K562 (cell line): ENCODE data around the gene FIZ1. TPM values are rescaled to one million over a fixed set of nuclear protein-coding genes. Genes with fewer than 3 reads are reported as not detected.

Experiments used
- BMI1 ChIP-seq: fragments of 150-350 bp; IDR thresholded peaks from 2 replicates; pipeline ENCODE4 v1.6.1; 2014; ENCODE audit warnings: low read length
- CBX3 ChIP-seq, 2 experiments: IDR thresholded peaks; 1 replicate in 1 of 2; 2 replicates in 1 of 2; pipeline ENCODE4 v1.6.1; 2012; ENCODE audit warnings: inconsistent platforms in 2 of 2, low read length in 2 of 2, borderline replicate concordance in 1 of 2, control low read depth in 1 of 2
- CHD1 ChIP-seq: fragments of 200-600 bp; sonication (generic); IDR thresholded peaks from one replicate; pipeline ENCODE4 v1.6.1; 2012; ENCODE audit warnings: mild to moderate bottlenecking, moderate library complexity, low read length, inconsistent platforms
- MTF1 ChIP-seq: fragments of 250-450 bp; sonication (Bioruptor Pico); IDR thresholded peaks from 2 replicates; pipeline ENCODE4 v1.9.0; 2021; ENCODE audit warnings: moderate library complexity, mild to moderate bottlenecking, inconsistent platforms, borderline replicate concordance
- MXI1 ChIP-seq: IDR thresholded peaks from 2 replicates; pipeline ENCODE4 v1.6.1; 2011; ENCODE audit warnings: low read depth, mild to moderate bottlenecking, improper control_type of control experiment, low read length
- MYNN ChIP-seq, 2 experiments: sonication (generic); formaldehyde crosslinking in 1 of 2; IDR thresholded peaks; 2 replicates each; pipeline versions ENCODE4 v1.5.0 to v1.6.1; 2016 to 2020; ENCODE audit warnings: antibody characterized with exemption in 1 of 2, missing genetic modification reagents in 1 of 2
- NCOR1 ChIP-seq: fragments of 450-650 bp; IDR thresholded peaks from 2 replicates; pipeline ENCODE4 v1.6.1; 2016; ENCODE audit warnings: mild to moderate bottlenecking, moderate library complexity
- NR3C1 ChIP-seq: sonication (generic); formaldehyde crosslinking; IDR thresholded peaks from 2 replicates; pipeline ENCODE4 v1.8.1; 2022; ENCODE audit warnings: missing genetic modification reagents
- PHF8 ChIP-seq: fragments of 200-600 bp; sonication (generic); IDR thresholded peaks from 2 replicates; pipeline ENCODE4 v1.6.1; 2012; ENCODE audit warnings: mixed run types, mild to moderate bottlenecking, inconsistent platforms, low read length, moderate library complexity, borderline replicate concordance
- PML ChIP-seq: IDR thresholded peaks from 2 replicates; pipeline ENCODE4 v1.6.1; 2012; ENCODE audit warnings: low read length, inconsistent platforms
- POLR2AphosphoS5 ChIP-seq: IDR thresholded peaks from 2 replicates; pipeline ENCODE4 v1.6.1; 2011; ENCODE audit warnings: mild to moderate bottlenecking, low read depth, low read length, moderate library complexity; ENCODE audit not compliant: control insufficient read depth, insufficient read depth
- POU5F1 ChIP-seq: fragments of 150-350 bp; IDR thresholded peaks from 2 replicates; pipeline ENCODE4 v1.6.1; 2014; ENCODE audit warnings: borderline replicate concordance, low read length, low read depth, mild to moderate bottlenecking; ENCODE audit not compliant: partially characterized antibody
- SNIP1 ChIP-seq: fragments of 450-650 bp; IDR thresholded peaks from 2 replicates; pipeline ENCODE4 v1.7.1; 2017; ENCODE audit warnings: low read depth, mild to moderate bottlenecking
- SRF ChIP-seq, 2 experiments: fragments of 250-450, 450-650 bp in 1 of 2; sonication (Bioruptor Pico) in 1 of 2; sonication (generic) in 1 of 2; formaldehyde crosslinking; IDR thresholded peaks; 2 replicates each; pipeline versions ENCODE4 v1.5.0 to v1.5.1; 2020 to 2022; ENCODE audit warnings: mild to moderate bottlenecking in 1 of 2, missing genetic modification reagents in 1 of 2
- STAT5B ChIP-seq: fragments of 250-450 bp; sonication (Bioruptor Pico); IDR thresholded peaks from 2 replicates; pipeline ENCODE4 v1.8.0; 2021; ENCODE audit warnings: mild to moderate bottlenecking, inconsistent platforms
- YBX1 ChIP-seq: fragments of 450-650 bp; IDR thresholded peaks from 2 replicates; pipeline ENCODE4 v1.7.1; 2016; ENCODE audit warnings: mild to moderate bottlenecking
- ZNF184 ChIP-seq: sonication (generic); formaldehyde crosslinking; IDR thresholded peaks from 2 replicates; pipeline ENCODE4 v1.5.0; 2020; ENCODE audit warnings: missing genetic modification reagents
- ZNF212 ChIP-seq: fragments of 450-650 bp; formaldehyde crosslinking; IDR thresholded peaks from 2 replicates; pipeline ENCODE4 v1.4.0; 2020; ENCODE audit warnings: mild to moderate bottlenecking
- ZNF347 ChIP-seq: fragments of 450-650 bp; formaldehyde crosslinking; IDR thresholded peaks from 2 replicates; pipeline ENCODE4 v1.4.0; 2020; ENCODE audit warnings: low read depth, mild to moderate bottlenecking, moderate library complexity
- ZNF717 ChIP-seq: fragments of 250-450 bp; sonication (Bioruptor Pico); IDR thresholded peaks from 2 replicates; pipeline ENCODE4 v1.5.0; 2021
- ZNF830 ChIP-seq: fragments of 250-450 bp; sonication (Bioruptor Pico); IDR thresholded peaks from 2 replicates; pipeline ENCODE4 v1.5.0; 2021; ENCODE audit warnings: mild to moderate bottlenecking
- polyA plus RNA-seq, 8 experiments: library from polyadenylated mRNA; depleted of rRNA in 4 of 8; stranded (reverse) in 5 of 8; unstranded in 3 of 8; fragments of >200 nt; fragmentation: Nextera tagmentation in 2 of 8; fragmentation: Illumina TruSeq in 1 of 8; extraction: Ambion mirVana in 2 of 8; extraction: Trizol in 1 of 8; gene quantifications; 2 replicates each; pipeline versions ENCODE4 v1.2.1 to v1.2.3, GENCODE V29; 2011 to 2014; ENCODE audit warnings: inconsistent platforms in 1 of 8, missing spikeins in 1 of 8
- total RNA-seq, 7 experiments: library from RNA; depleted of rRNA in 6 of 7; stranded (reverse); fragments of >200 nt in 6 of 7; fragmentation: Illumina TruSeq in 2 of 7; extraction: Trizol in 2 of 7; gene quantifications; 2 replicates each; pipeline versions ENCODE4 v1.2.1 to v1.2.3, GENCODE V29; 2011 to 2021; ENCODE audit warnings: low replicate concordance in 1 of 7
- TF ChIP-seq, protein P1 (sequence below): fragments of 450-650 bp; IDR thresholded peaks from 2 replicates; pipeline ENCODE4 v1.7.1; 2018; ENCODE audit warnings: mild to moderate bottlenecking, low read depth; ENCODE audit not compliant: partially characterized antibody
- TF ChIP-seq, protein P2 (sequence below): fragments of 250-450 bp; sonication (Bioruptor Pico); IDR thresholded peaks from 2 replicates; pipeline ENCODE4 v1.4.0; 2020; ENCODE audit warnings: mild to moderate bottlenecking, moderate library complexity
- TF ChIP-seq, protein P3 (sequence below): conservative IDR thresholded peaks from 2 replicates; pipeline ENCODE4 v1.6.1; 2011; ENCODE audit warnings: low read depth, mild to moderate bottlenecking, low read length; ENCODE audit not compliant: control insufficient read depth

FIZ1 gene
- total and polyA plus RNA-seq, 9 of the 15 experiments (the other 6 are each of a cell fraction or from before 2014, with no cell fraction given): 0.79 to 17.5 (median 5.5) TPM

DNA sequence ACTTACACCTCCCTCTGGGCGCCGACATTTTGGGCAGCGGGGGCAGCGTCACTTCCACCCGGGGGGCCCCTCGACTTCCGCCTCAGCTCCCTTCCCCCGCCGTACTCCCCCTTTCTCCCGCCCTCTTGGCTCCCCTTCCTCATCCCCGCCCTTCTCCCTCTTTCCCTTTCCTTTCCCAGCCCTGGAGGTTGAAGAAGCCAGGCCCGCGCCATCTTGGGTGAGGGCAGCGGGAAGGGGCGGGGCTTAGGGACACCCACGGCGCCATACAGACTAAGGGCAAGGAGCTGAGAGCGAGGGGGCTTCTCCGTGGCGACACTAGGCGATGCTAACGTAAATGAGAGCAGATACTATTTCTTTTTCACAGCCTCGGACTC, at the start of gene FIZ1 (continued):
- TF ChIP-seq, protein P1, sequence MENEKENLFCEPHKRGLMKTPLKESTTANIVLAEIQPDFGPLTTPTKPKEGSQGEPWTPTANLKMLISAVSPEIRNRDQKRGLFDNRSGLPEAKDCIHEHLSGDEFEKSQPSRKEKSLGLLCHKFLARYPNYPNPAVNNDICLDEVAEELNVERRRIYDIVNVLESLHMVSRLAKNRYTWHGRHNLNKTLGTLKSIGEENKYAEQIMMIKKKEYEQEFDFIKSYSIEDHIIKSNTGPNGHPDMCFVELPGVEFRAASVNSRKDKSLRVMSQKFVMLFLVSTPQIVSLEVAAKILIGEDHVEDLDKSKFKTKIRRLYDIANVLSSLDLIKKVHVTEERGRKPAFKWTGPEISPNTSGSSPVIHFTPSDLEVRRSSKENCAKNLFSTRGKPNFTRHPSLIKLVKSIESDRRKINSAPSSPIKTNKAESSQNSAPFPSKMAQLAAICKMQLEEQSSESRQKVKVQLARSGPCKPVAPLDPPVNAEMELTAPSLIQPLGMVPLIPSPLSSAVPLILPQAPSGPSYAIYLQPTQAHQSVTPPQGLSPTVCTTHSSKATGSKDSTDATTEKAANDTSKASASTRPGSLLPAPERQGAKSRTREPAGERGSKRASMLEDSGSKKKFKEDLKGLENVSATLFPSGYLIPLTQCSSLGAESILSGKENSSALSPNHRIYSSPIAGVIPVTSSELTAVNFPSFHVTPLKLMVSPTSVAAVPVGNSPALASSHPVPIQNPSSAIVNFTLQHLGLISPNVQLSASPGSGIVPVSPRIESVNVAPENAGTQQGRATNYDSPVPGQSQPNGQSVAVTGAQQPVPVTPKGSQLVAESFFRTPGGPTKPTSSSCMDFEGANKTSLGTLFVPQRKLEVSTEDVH: peak; percentile 75
- no peak for TF ChIP-seq SNIP1
- TF ChIP-seq MXI1: no peak
- no peak for TF ChIP-seq NR3C1 (CRISPR knock-in tag)
- 0 out of 2 replicates have a peak, but pooled peaks have one; percentile 29 for TF ChIP-seq MYNN (IDR thresholded peaks at IDR 0.05)
- no peak for TF ChIP-seq MYNN (CRISPR knock-in tag; IDR thresholded peaks at IDR 0.05)
- TF ChIP-seq PHF8: peak; percentile 43
- TF ChIP-seq ZNF717 (CRISPR knock-in tag): no peak
- TF ChIP-seq, protein P2, sequence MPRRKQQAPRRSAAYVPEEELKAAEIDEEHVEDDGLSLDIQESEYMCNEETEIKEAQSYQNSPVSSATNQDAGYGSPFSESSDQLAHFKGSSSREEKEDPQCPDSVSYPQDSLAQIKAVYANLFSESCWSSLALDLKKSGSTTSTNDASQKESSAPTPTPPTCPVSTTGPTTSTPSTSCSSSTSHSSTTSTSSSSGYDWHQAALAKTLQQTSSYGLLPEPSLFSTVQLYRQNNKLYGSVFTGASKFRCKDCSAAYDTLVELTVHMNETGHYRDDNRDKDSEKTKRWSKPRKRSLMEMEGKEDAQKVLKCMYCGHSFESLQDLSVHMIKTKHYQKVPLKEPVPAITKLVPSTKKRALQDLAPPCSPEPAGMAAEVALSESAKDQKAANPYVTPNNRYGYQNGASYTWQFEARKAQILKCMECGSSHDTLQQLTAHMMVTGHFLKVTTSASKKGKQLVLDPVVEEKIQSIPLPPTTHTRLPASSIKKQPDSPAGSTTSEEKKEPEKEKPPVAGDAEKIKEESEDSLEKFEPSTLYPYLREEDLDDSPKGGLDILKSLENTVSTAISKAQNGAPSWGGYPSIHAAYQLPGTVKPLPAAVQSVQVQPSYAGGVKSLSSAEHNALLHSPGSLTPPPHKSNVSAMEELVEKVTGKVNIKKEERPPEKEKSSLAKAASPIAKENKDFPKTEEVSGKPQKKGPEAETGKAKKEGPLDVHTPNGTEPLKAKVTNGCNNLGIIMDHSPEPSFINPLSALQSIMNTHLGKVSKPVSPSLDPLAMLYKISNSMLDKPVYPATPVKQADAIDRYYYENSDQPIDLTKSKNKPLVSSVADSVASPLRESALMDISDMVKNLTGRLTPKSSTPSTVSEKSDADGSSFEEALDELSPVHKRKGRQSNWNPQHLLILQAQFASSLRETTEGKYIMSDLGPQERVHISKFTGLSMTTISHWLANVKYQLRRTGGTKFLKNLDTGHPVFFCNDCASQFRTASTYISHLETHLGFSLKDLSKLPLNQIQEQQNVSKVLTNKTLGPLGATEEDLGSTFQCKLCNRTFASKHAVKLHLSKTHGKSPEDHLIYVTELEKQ (CRISPR knock-in tag): no peak
- TF ChIP-seq STAT5B (CRISPR knock-in tag): no peak
- TF ChIP-seq YBX1: no peak
- TF ChIP-seq ZNF347: no peak
- no peak; a peak in 1 of 4 replicates for TF ChIP-seq SRF (CRISPR knock-in tag; IDR thresholded peaks at IDR 0.05)
- peak; percentile 8 for TF ChIP-seq POU5F1
- TF ChIP-seq CBX3 (IDR thresholded peaks at IDR 0.05; ENCODE audit: borderline replicate concordance in 1 of 2, low read length in 2 of 2): no peak
- TF ChIP-seq, protein P3, sequence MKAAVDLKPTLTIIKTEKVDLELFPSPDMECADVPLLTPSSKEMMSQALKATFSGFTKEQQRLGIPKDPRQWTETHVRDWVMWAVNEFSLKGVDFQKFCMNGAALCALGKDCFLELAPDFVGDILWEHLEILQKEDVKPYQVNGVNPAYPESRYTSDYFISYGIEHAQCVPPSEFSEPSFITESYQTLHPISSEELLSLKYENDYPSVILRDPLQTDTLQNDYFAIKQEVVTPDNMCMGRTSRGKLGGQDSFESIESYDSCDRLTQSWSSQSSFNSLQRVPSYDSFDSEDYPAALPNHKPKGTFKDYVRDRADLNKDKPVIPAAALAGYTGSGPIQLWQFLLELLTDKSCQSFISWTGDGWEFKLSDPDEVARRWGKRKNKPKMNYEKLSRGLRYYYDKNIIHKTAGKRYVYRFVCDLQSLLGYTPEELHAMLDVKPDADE: no peak
- no peak for TF ChIP-seq MTF1 (CRISPR knock-in tag)
- TF ChIP-seq PML: peak; percentile 31; the same call in 1 of the 2 replicates
- no peak for TF ChIP-seq CHD1
- peak; percentile 30; the same call in 1 of the 2 replicates for TF ChIP-seq POLR2AphosphoS5
- TF ChIP-seq ZNF212 (CRISPR knock-in tag): no peak
- TF ChIP-seq BMI1: no peak
- no peak for TF ChIP-seq ZNF184 (CRISPR knock-in tag)
- peak; percentile 52; the same call in 1 of the 2 replicates for TF ChIP-seq NCOR1
- no peak for TF ChIP-seq ZNF830
